ENCODE measurements around the gene SNCB.

Gene SNCB

DNA sequence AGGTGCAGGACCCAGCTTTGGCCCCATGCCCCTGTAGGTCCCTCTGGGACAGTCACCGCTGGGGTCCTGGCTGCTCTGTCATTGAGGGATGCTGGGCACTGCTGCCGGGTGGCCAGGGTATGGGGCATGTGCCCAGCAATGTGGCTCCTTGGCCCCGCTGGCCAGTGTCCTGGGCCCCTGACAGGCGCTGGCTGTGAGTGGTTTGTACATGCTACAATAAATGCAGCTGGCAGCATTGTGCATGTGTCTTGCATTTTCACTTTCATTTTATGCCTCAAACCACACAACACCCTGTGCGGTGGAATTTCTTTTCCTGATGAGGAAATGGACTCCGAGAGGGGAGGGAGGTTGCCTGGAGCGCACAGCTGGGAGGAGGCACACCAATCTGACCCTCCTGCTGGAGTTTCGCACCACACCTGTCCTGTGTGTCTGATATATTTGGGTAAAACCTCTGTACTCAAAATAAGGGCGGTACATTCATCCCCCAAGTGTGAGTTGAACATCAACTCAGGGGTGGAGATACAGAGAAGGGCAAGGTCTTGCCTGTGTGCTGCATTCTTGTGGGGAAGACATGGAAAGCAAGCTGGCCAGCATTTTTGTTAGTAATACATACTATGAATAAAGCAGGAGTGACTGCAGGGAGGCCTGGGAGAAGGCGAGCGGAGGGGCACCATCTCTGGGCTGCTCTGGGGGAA lies 28.6 kb upstream of the SNCB start:
- no peak for TF ChIP-seq TAF1 (IDR thresholded peaks at IDR 0.05; ENCODE audit: borderline replicate concordance, insufficient read depth, low read length)
- no peak for TF ChIP-seq REST (IDR thresholded peaks at IDR 0.05; ENCODE audit: insufficient read depth in 1 of 2, low read depth in 2 of 2, low read length in 2 of 2)
- TF ChIP-seq FOXP2 (optimal IDR thresholded peaks at IDR 0.05; ENCODE audit: borderline replicate concordance, extremely low read depth, extremely low read length, insufficient read depth), result no peak
- TF ChIP-seq POLR2AphosphoS5 (IDR thresholded peaks at IDR 0.05; ENCODE audit: low read depth, low read length), result no peak
- TF ChIP-seq SIN3A (IDR thresholded peaks at IDR 0.05; ENCODE audit: borderline replicate concordance, insufficient read depth, low read length), result no peak

GRCh38 chr5:176658007-176658599 lies 27.8 kb upstream of the SNCB start:
- TF ChIP-seq REST (IDR thresholded peaks at IDR 0.05; ENCODE audit: insufficient read depth in 1 of 2, low read depth in 2 of 2, low read length in 2 of 2), result no peak
- TF ChIP-seq SIN3A (IDR thresholded peaks at IDR 0.05; ENCODE audit: borderline replicate concordance, insufficient read depth, low read length), result no peak
- no peak for TF ChIP-seq FOXP2 (optimal IDR thresholded peaks at IDR 0.05; ENCODE audit: borderline replicate concordance, extremely low read depth, extremely low read length, insufficient read depth)
- TF ChIP-seq TAF1 (IDR thresholded peaks at IDR 0.05; ENCODE audit: borderline replicate concordance, insufficient read depth, low read length), result no peak
- TF ChIP-seq POLR2AphosphoS5 (IDR thresholded peaks at IDR 0.05; ENCODE audit: low read depth, low read length), result no peak

DNA sequence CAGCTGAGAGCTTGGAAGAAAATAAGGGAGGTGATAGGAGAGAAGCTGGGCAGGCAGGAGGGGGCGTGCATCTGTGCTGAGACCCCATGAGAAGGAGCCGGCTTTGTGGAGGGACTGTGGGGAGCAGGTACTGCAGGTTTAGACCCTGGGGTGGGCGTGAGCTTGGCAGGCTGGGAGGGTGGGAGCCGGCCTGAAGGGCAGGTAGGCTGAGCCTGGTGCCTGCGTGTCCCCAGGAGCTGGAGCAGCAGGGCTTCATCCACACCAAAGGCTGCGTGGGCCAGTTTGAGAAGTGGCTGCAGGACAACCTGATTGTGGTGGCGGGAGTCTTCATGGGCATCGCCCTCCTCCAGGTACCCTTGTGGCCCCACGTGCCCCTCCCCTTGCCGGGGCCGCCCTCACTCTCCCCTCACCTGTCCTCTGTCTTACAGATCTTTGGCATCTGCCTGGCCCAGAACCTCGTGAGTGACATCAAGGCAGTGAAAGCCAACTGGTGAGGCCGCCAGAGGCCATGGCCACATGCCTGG lies 26.2 kb upstream of the SNCB start:
- TF ChIP-seq TAF1 (IDR thresholded peaks at IDR 0.05; ENCODE audit: borderline replicate concordance, insufficient read depth, low read length) (no peak), REST (IDR thresholded peaks at IDR 0.05; ENCODE audit: insufficient read depth in 1 of 2, low read depth in 2 of 2, low read length in 2 of 2) (no peak), SIN3A (IDR thresholded peaks at IDR 0.05; ENCODE audit: borderline replicate concordance, insufficient read depth, low read length) (no peak), POLR2AphosphoS5 (IDR thresholded peaks at IDR 0.05; ENCODE audit: low read depth, low read length) (no peak), FOXP2 (optimal IDR thresholded peaks at IDR 0.05; ENCODE audit: borderline replicate concordance, extremely low read depth, extremely low read length, insufficient read depth) (no peak)

GRCh38 chr5:176654856-176655255 lies 24.5 kb upstream of the SNCB start:
- TF ChIP-seq SIN3A (IDR thresholded peaks at IDR 0.05; ENCODE audit: borderline replicate concordance, insufficient read depth, low read length) (no peak), TAF1 (IDR thresholded peaks at IDR 0.05; ENCODE audit: borderline replicate concordance, insufficient read depth, low read length) (no peak), POLR2AphosphoS5 (IDR thresholded peaks at IDR 0.05; ENCODE audit: low read depth, low read length) (no peak), REST (IDR thresholded peaks at IDR 0.05; ENCODE audit: insufficient read depth in 1 of 2, low read depth in 2 of 2, low read length in 2 of 2) (no peak), FOXP2 (optimal IDR thresholded peaks at IDR 0.05; ENCODE audit: borderline replicate concordance, extremely low read depth, extremely low read length, insufficient read depth) (no peak)

Data from PFSK-1 (cell line).